Measurements from ENCODE around the gene SRSF9. TPM values are rescaled to one million over a fixed set of nuclear protein-coding genes. Genes with fewer than 3 reads are reported as not detected.

Gene SRSF9
- total and polyA plus RNA-seq, 2 of the 13 experiments (the other 11 are each of a cell fraction or from before 2014, with no cell fraction given), result 125 to 144 TPM

GRCh38 chr12:120470150-120470784 lies 719 bp upstream of the SRSF9 start (continued):
- TF ChIP-seq ZNF781 (CRISPR knock-in tag; IDR thresholded peaks at IDR 0.05; ENCODE audit: borderline replicate concordance, not compliant biosample characterization) (peak; percentile 15), ZFP36L1 (CRISPR knock-in tag; IDR thresholded peaks at IDR 0.05) (0 out of 2 replicates have a peak, but pooled peaks have one; percentile 38), USF2 (IDR thresholded peaks at IDR 0.05; ENCODE audit: low read depth, low read length) (no peak), USF2 (CRISPR knock-in tag; IDR thresholded peaks at IDR 0.05; ENCODE audit: borderline replicate concordance) (0 out of 2 replicates have a peak, but pooled peaks have one; percentile 10), PRDM4 (CRISPR knock-in tag; IDR thresholded peaks at IDR 0.05; ENCODE audit: borderline replicate concordance) (no peak), ZBTB2 (CRISPR knock-in tag; IDR thresholded peaks at IDR 0.05; ENCODE audit: low read depth) (peak; percentile 10; the same call in 1 of the 2 replicates), ZNF3 (CRISPR knock-in tag; IDR thresholded peaks at IDR 0.05) (0 out of 2 replicates have a peak, but pooled peaks have one; percentile 43), FOXK1 (CRISPR knock-in tag; IDR thresholded peaks at IDR 0.05; ENCODE audit: borderline replicate concordance, low read depth) (no peak), TBX3 (IDR thresholded peaks at IDR 0.05; ENCODE audit: borderline replicate concordance) (no peak), ZFX (CRISPR knock-in tag; IDR thresholded peaks at IDR 0.05; ENCODE audit: low read depth) (peak; percentile 41), NFE2L2 (IDR thresholded peaks at IDR 0.05; ENCODE audit: low read length) (no peak), ZNF605 (CRISPR knock-in tag; IDR thresholded peaks at IDR 0.05) (peak; percentile 59; the same call in 1 of the 2 replicates), ZNF101 (CRISPR knock-in tag; IDR thresholded peaks at IDR 0.05; ENCODE audit: borderline replicate concordance, low read depth) (no peak), ATF7 (IDR thresholded peaks at IDR 0.05) (no peak), ATF7 (CRISPR knock-in tag; IDR thresholded peaks at IDR 0.05) (0 out of 2 replicates have a peak, but pooled peaks have one; percentile 6), ZNF143 (CRISPR knock-in tag; IDR thresholded peaks at IDR 0.05) (no peak), ZNF230 (CRISPR knock-in tag; IDR thresholded peaks at IDR 0.05) (peak; percentile 4; the same call in 1 of the 2 replicates), MYPOP (CRISPR knock-in tag; IDR thresholded peaks at IDR 0.05) (peak; percentile 4; the same call in 1 of the 2 replicates)

Measured in HepG2 (cell line).